HG03103 (cell line): Measurements from ENCODE around the gene RIPOR3.

Experiments used
- ATAC-seq: cut with Tn5 transposase; IDR thresholded peaks from one replicate; pipeline ENCODE4 v1.9.1; 2021; ENCODE audit warnings: low read depth; ENCODE audit not compliant: unreplicated experiment

Gene RIPOR3

DNA sequence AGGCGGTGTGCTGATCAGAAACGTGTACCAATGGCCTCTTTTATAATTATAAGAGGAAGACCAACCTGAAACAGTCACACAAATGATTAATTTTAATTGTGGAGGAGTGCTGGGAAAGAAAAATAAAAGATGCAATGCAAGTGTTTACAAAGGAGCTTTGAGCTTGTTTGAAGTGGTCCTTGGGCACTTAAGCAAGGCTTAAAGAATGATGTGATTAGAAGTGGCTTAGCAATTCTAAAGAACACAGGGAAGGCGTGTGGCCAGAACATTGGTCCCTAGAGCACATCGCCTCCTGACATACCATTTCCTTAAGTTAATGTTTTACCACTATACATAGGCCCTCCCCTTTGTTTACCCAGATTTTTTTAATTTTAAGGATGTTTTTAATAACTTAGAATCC lies 155.0 kb downstream of the RIPOR3 start:
- no peak for ATAC-seq
